HepG2 (cell line): Measurements from ENCODE around the gene UTS2R. TPM values are rescaled to one million over a fixed set of nuclear protein-coding genes. Genes with fewer than 3 reads are reported as not detected.
A peak's percentile ranks its signal among the peaks of the same experiment; 100 is the strongest.

Experiments used
- ARHGAP35 ChIP-seq: sonication (generic); formaldehyde crosslinking; IDR thresholded peaks from 2 replicates; pipeline ENCODE4 v1.9.0; 2022; ENCODE audit warnings: mild to moderate bottlenecking, inconsistent platforms, moderate library complexity, missing genetic modification reagents, borderline replicate concordance
- BATF2 ChIP-seq: sonication (generic); formaldehyde crosslinking; IDR thresholded peaks from 2 replicates; pipeline ENCODE4 v1.8.0; 2022; ENCODE audit warnings: mild to moderate bottlenecking, missing genetic modification reagents, moderate library complexity
- ETV5 ChIP-seq: IDR thresholded peaks from 2 replicates; pipeline ENCODE4 v1.6.1; 2018; ENCODE audit warnings: missing biosample characterization, missing genetic modification reagents, inconsistent platforms, borderline replicate concordance
- FOXO4 ChIP-seq: sonication (generic); formaldehyde crosslinking; conservative IDR thresholded peaks from 2 replicates; pipeline ENCODE4 v1.8.1; 2023; ENCODE audit warnings: missing genetic modification reagents
- HNRNPL ChIP-seq: fragments of 200-400 bp; formaldehyde crosslinking; IDR thresholded peaks from 2 replicates; pipeline ENCODE4 v1.6.1; 2017; ENCODE audit warnings: mild to moderate bottlenecking, low read depth, low read length
- KLF15 ChIP-seq: sonication (generic); formaldehyde crosslinking; IDR thresholded peaks from 2 replicates; pipeline ENCODE4 v1.8.1; 2023; ENCODE audit warnings: borderline replicate concordance, mild to moderate bottlenecking, inconsistent platforms, missing genetic modification reagents, mixed read lengths
- MIER3 ChIP-seq: IDR thresholded peaks from 2 replicates; pipeline ENCODE4 v1.6.1; 2016; ENCODE audit warnings: missing compliant biosample characterization, borderline replicate concordance
- MTA1 ChIP-seq: sonication (generic); formaldehyde crosslinking; IDR thresholded peaks from 2 replicates; pipeline ENCODE4 v1.4.0; 2020; ENCODE audit warnings: missing genetic modification reagents, mild to moderate bottlenecking, borderline replicate concordance
- REXO4 ChIP-seq: sonication (generic); formaldehyde crosslinking; IDR thresholded peaks from 2 replicates; pipeline ENCODE4 v1.8.0; 2022; ENCODE audit warnings: missing genetic modification reagents, mild to moderate bottlenecking, borderline replicate concordance
- SPEN ChIP-seq: sonication (generic); formaldehyde crosslinking; IDR thresholded peaks from 2 replicates; pipeline ENCODE4 v1.5.1; 2020; ENCODE audit warnings: low read depth, mild to moderate bottlenecking, missing genetic modification reagents
- TAF15 ChIP-seq: fragments of 200-400 bp; formaldehyde crosslinking; IDR thresholded peaks from one replicate; pipeline ENCODE4 v1.6.1; 2018; ENCODE audit warnings: mild to moderate bottlenecking, low read depth, low read length; ENCODE audit not compliant: poor library complexity, severe bottlenecking
- ZBTB3 ChIP-seq: sonication (generic); formaldehyde crosslinking; IDR thresholded peaks from 2 replicates; pipeline ENCODE4 v1.4.0; 2020; ENCODE audit warnings: low read depth, mild to moderate bottlenecking, moderate library complexity, missing genetic modification reagents, borderline replicate concordance
- ZBTB38 ChIP-seq: sonication (generic); formaldehyde crosslinking; IDR thresholded peaks from 2 replicates; pipeline ENCODE4 v1.5.1; 2020; ENCODE audit warnings: mild to moderate bottlenecking, missing genetic modification reagents
- ZNF737 ChIP-seq: sonication (generic); formaldehyde crosslinking; IDR thresholded peaks from 2 replicates; pipeline ENCODE4 v1.5.0; 2020; ENCODE audit warnings: missing genetic modification reagents, mild to moderate bottlenecking, borderline replicate concordance
- ZSCAN21 ChIP-seq: sonication (generic); formaldehyde crosslinking; IDR thresholded peaks from 2 replicates; pipeline ENCODE4 v1.8.0; 2022; ENCODE audit warnings: mild to moderate bottlenecking, missing genetic modification reagents, moderate library complexity, borderline replicate concordance
- polyA plus RNA-seq, 8 experiments: library from polyadenylated mRNA; depleted of rRNA in 3 of 8; stranded (reverse) in 7 of 8; unstranded in 1 of 8; fragments of >200 nt; fragmentation: Illumina TruSeq in 4 of 8; extraction: Trizol in 4 of 8; gene quantifications; 2 replicates each; pipeline versions ENCODE4 v1.2.1 to v1.2.3, GENCODE V29; 2011 to 2016; ENCODE audit warnings: low read depth in 4 of 8, missing spikeins in 1 of 8, mixed read lengths in 1 of 8; ENCODE audit not compliant: insufficient read depth in 1 of 8
- total RNA-seq, 5 experiments: library from RNA; depleted of rRNA; stranded (reverse); fragments of >200 nt; fragmentation: Illumina TruSeq; extraction: Trizol; gene quantifications; 2 replicates each; pipeline ENCODE4 v1.2.3, GENCODE V29; 2016; ENCODE audit warnings: low read depth in 1 of 5
- TF ChIP-seq, protein P1 (sequence below): sonication (generic); formaldehyde crosslinking; IDR thresholded peaks from 2 replicates; pipeline ENCODE4 v1.5.0; 2020; ENCODE audit warnings: missing genetic modification reagents
- TF ChIP-seq, protein P2 (sequence below), 2 experiments: fragments of 450-650 bp in 1 of 2; sonication (generic) in 1 of 2; formaldehyde crosslinking; IDR thresholded peaks; 2 replicates each; pipeline versions ENCODE4 v1.5.0 to v1.8.0; 2020 to 2022; ENCODE audit warnings: mild to moderate bottlenecking in 1 of 2, missing genetic modification reagents in 1 of 2
- TF ChIP-seq, protein P3 (sequence below): sonication (generic); formaldehyde crosslinking; IDR thresholded peaks from 2 replicates; pipeline ENCODE4 v1.4.0; 2020; ENCODE audit warnings: missing genetic modification reagents
- TF ChIP-seq, protein P4 (sequence below): sonication (generic); formaldehyde crosslinking; IDR thresholded peaks from 2 replicates; pipeline ENCODE4 v1.5.1; 2020; ENCODE audit warnings: missing genetic modification reagents, mild to moderate bottlenecking, borderline replicate concordance

Gene UTS2R
- total and polyA plus RNA-seq, 2 of the 13 experiments (the other 11 are each of a cell fraction or from before 2014, with no cell fraction given) = 0.13 to 0.15 TPM

DNA sequence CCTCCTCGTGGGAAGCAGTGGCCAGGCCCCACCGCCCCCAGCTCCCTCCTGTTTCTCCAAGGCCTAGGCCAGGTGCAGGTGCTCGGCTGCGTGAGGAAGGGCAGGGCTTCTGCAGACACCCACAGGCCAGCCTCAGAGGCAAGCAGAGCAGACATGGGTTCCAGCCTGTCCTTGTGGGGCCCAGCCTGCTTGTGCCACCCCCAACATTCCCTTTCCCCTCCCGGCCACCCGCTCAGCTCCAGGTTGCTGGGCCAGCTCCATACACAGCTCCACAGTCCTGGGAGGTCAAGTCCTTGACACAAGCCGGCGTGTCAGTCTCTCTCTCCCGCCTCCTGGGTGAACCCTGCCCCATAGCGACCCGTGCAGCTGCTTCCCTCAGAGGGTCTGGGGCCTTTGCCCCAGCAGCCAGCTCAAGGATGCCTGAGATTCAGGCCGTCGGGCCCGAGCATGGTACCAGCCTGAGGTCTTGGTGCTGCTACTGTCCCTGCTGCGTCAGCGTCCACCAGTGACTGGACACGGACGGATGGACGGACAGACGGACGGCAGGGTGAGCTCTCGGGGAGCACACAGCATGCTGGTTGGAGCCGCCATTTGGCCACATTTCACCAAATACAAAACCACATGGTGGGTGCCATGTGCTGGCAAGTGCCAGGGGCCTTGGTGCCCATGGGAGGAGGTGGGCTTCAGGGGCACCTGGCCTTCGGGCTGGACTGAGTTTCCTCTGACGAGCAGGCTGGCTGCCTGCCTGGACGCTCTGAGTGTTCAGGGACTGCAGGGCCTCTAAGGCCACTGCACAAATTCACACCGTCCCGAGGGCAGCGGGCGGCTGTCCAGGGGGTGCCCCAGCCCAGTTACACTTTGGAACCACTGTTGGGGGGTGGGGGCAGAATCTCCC is 46.0 kb upstream of the UTS2R start (continued):
- TF ChIP-seq FOXO4 (CRISPR knock-in tag) = no peak
- TF ChIP-seq, protein P1, sequence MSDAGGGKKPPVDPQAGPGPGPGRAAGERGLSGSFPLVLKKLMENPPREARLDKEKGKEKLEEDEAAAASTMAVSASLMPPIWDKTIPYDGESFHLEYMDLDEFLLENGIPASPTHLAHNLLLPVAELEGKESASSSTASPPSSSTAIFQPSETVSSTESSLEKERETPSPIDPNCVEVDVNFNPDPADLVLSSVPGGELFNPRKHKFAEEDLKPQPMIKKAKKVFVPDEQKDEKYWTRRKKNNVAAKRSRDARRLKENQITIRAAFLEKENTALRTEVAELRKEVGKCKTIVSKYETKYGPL (CRISPR knock-in tag) = no peak
- no peak for TF ChIP-seq REXO4 (CRISPR knock-in tag)
- peak; percentile 49; the same call in 1 of the 2 replicates for TF ChIP-seq ZBTB3
- 0 out of 2 replicates have a peak, but pooled peaks have one; percentile 39 for TF ChIP-seq ETV5 (CRISPR knock-in tag)
- TF ChIP-seq BATF2 = no peak
- peak; percentile 93; the same call in 1 of the 2 replicates for TF ChIP-seq ZBTB38 (CRISPR knock-in tag)
- TF ChIP-seq ZSCAN21 (CRISPR knock-in tag) = peak; percentile 83
- TF ChIP-seq, protein P2, sequence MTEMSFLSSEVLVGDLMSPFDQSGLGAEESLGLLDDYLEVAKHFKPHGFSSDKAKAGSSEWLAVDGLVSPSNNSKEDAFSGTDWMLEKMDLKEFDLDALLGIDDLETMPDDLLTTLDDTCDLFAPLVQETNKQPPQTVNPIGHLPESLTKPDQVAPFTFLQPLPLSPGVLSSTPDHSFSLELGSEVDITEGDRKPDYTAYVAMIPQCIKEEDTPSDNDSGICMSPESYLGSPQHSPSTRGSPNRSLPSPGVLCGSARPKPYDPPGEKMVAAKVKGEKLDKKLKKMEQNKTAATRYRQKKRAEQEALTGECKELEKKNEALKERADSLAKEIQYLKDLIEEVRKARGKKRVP (CRISPR knock-in tag; IDR thresholded peaks at IDR 0.05) = no peak
- TF ChIP-seq, protein P3, sequence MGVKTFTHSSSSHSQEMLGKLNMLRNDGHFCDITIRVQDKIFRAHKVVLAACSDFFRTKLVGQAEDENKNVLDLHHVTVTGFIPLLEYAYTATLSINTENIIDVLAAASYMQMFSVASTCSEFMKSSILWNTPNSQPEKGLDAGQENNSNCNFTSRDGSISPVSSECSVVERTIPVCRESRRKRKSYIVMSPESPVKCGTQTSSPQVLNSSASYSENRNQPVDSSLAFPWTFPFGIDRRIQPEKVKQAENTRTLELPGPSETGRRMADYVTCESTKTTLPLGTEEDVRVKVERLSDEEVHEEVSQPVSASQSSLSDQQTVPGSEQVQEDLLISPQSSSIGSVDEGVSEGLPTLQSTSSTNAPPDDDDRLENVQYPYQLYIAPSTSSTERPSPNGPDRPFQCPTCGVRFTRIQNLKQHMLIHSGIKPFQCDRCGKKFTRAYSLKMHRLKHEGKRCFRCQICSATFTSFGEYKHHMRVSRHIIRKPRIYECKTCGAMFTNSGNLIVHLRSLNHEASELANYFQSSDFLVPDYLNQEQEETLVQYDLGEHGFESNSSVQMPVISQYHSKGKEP (CRISPR knock-in tag) = no peak
- TF ChIP-seq ARHGAP35 (CRISPR knock-in tag) = peak; percentile 49
- TF ChIP-seq HNRNPL = peak; percentile 99
- TF ChIP-seq TAF15 = no peak
- peak; percentile 99 for TF ChIP-seq MTA1 (CRISPR knock-in tag)
- no peak for TF ChIP-seq ZNF737 (CRISPR knock-in tag)
- TF ChIP-seq, protein P4, sequence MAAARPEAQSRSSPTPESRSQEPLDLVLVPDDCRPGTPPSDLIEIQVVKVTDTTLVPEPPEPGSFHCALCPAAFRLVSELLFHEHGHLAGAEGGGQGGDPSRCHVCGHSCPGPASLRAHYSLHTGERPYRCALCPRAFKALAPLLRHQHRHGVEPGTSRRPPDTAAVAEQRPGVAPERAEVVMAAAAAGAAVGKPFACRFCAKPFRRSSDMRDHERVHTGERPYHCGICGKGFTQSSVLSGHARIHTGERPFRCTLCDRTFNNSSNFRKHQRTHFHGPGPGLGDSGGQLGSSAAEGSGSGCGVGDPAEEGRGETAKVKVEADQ (CRISPR knock-in tag) = peak; percentile 87
- 0 out of 2 replicates have a peak, but pooled peaks have one; percentile 56 for TF ChIP-seq KLF15 (CRISPR knock-in tag)
- TF ChIP-seq SPEN (CRISPR knock-in tag) = peak; percentile 64; the same call in 1 of the 2 replicates
- TF ChIP-seq MIER3 = peak; percentile 32; the same call in 1 of the 2 replicates
